SK-N-SH treated with all-trans-retinoic acid at 6 μM for 48 hours (cell line): Measurements from ENCODE around the gene TIAM1.

Experiments used
- ATAC-seq: fragments of 200-7000 bp; cut with Tn5 transposase; 3 replicates; pipeline ENCODE4 v1.9.1; 2020; ENCODE audit warnings: mild to moderate bottlenecking, moderate library complexity
- ARNTL ChIP-seq: fragments of 450-650 bp; formaldehyde crosslinking; IDR thresholded peaks from 2 replicates; pipeline ENCODE4 v1.5.0; 2020; ENCODE audit warnings: low read depth, mild to moderate bottlenecking, moderate library complexity, borderline replicate concordance
- CREB5 ChIP-seq: fragments of 250-450 bp; sonication (Bioruptor Pico); IDR thresholded peaks from 2 replicates; pipeline ENCODE4 v1.5.1; 2020; ENCODE audit warnings: low read depth, mild to moderate bottlenecking, moderate library complexity
- CSDC2 ChIP-seq: fragments of 250-450 bp; sonication (Bioruptor Pico); IDR thresholded peaks from 2 replicates; pipeline ENCODE4 v1.5.0; 2020; ENCODE audit warnings: mild to moderate bottlenecking, moderate library complexity
- CSRNP3 ChIP-seq: fragments of 250-450 bp; sonication (Bioruptor Pico); IDR thresholded peaks from 2 replicates; pipeline ENCODE4 v1.5.1; 2021; ENCODE audit warnings: mild to moderate bottlenecking, moderate library complexity
- ESRRG ChIP-seq: fragments of 250-450 bp; sonication (Bioruptor Pico); IDR thresholded peaks from 2 replicates; pipeline ENCODE4 v1.6.1; 2021; ENCODE audit warnings: mild to moderate bottlenecking
- GLIS3 ChIP-seq: fragments of 250-450 bp; sonication (Bioruptor Pico); IDR thresholded peaks from 2 replicates; pipeline ENCODE4 v1.5.0; 2020; ENCODE audit warnings: mild to moderate bottlenecking, moderate library complexity
- ISL1 ChIP-seq: fragments of 250-450 bp; sonication (Bioruptor Pico); IDR thresholded peaks from 2 replicates; pipeline ENCODE4 v2.1.2; 2022; ENCODE audit warnings: mild to moderate bottlenecking, moderate library complexity
- OSR1 ChIP-seq: fragments of 250-450 bp; sonication (Bioruptor Pico); IDR thresholded peaks from 2 replicates; pipeline ENCODE4 v1.8.0; 2022; ENCODE audit warnings: moderate library complexity, mild to moderate bottlenecking, inconsistent platforms
- PATZ1 ChIP-seq: fragments of 250-450 bp; sonication (Bioruptor Pico); IDR thresholded peaks from 2 replicates; pipeline ENCODE4 v1.8.0; 2020; ENCODE audit warnings: mild to moderate bottlenecking, moderate library complexity, borderline replicate concordance
- POU6F1 ChIP-seq: fragments of 250-450 bp; sonication (Bioruptor Pico); IDR thresholded peaks from 2 replicates; pipeline ENCODE4 v1.8.0; 2021; ENCODE audit warnings: low read depth, mild to moderate bottlenecking, moderate library complexity, borderline replicate concordance
- PPARA ChIP-seq: fragments of 250-450 bp; sonication (Bioruptor Pico); IDR thresholded peaks from 2 replicates; pipeline ENCODE4 v1.5.0; 2020; ENCODE audit warnings: mild to moderate bottlenecking, borderline replicate concordance
- RARB ChIP-seq: fragments of 250-450 bp; sonication (Bioruptor Pico); IDR thresholded peaks from 2 replicates; pipeline ENCODE4 v1.8.0; 2021; ENCODE audit warnings: mild to moderate bottlenecking, moderate library complexity
- TCF4 ChIP-seq: fragments of 250-450 bp; sonication (Bioruptor Pico); IDR thresholded peaks from 2 replicates; pipeline ENCODE4 v1.8.0; 2021; ENCODE audit warnings: mild to moderate bottlenecking, moderate library complexity, borderline replicate concordance
- TOX ChIP-seq: fragments of 250-450 bp; sonication (Bioruptor Pico); IDR thresholded peaks from 2 replicates; pipeline ENCODE4 v1.8.0; 2021; ENCODE audit warnings: mild to moderate bottlenecking, moderate library complexity, borderline replicate concordance
- ZC3H10 ChIP-seq: fragments of 250-450 bp; sonication (Bioruptor Pico); IDR thresholded peaks from 2 replicates; pipeline ENCODE4 v1.5.1; 2021; ENCODE audit warnings: mild to moderate bottlenecking, moderate library complexity
- ZFP3 ChIP-seq: fragments of 250-450 bp; sonication (Bioruptor Pico); IDR thresholded peaks from 2 replicates; pipeline ENCODE4 v1.5.0; 2020; ENCODE audit warnings: mild to moderate bottlenecking, moderate library complexity
- ZFP30 ChIP-seq: fragments of 450-650 bp; formaldehyde crosslinking; IDR thresholded peaks from 2 replicates; pipeline ENCODE4 v1.5.0; 2022; ENCODE audit warnings: mild to moderate bottlenecking, moderate library complexity
- ZNF565 ChIP-seq: fragments of 450-650 bp; formaldehyde crosslinking; conservative IDR thresholded peaks from 2 replicates; pipeline ENCODE4 v1.5.0; 2020; ENCODE audit warnings: low read depth, mild to moderate bottlenecking, moderate library complexity
- ZNF8 ChIP-seq: fragments of 450-650 bp; formaldehyde crosslinking; IDR thresholded peaks from 2 replicates; pipeline ENCODE4 v1.5.0; 2020; ENCODE audit warnings: mild to moderate bottlenecking, moderate library complexity
- TF ChIP-seq, protein P1 (sequence below): fragments of 250-450 bp; sonication (Bioruptor Pico); IDR thresholded peaks from 2 replicates; pipeline ENCODE4 v1.5.0; 2020; ENCODE audit warnings: mild to moderate bottlenecking, moderate library complexity

Gene TIAM1

GRCh38 chr21:31092832-31093625 is 251.0 kb downstream of the TIAM1 start:
- ATAC-seq: no peak
- no peak for TF ChIP-seq ZNF565 (CRISPR knock-in tag)
- TF ChIP-seq ZFP30 (CRISPR knock-in tag): no peak
- TF ChIP-seq ZNF8 (CRISPR knock-in tag): no peak
- no peak for TF ChIP-seq GLIS3 (CRISPR knock-in tag)

- ATAC-seq: no peak
- TF ChIP-seq PPARA (CRISPR knock-in tag) (no peak), ZC3H10 (CRISPR knock-in tag) (no peak), OSR1 (CRISPR knock-in tag) (no peak), ISL1 (CRISPR knock-in tag) (no peak), ESRRG (CRISPR knock-in tag) (no peak), ZFP30 (CRISPR knock-in tag) (no peak), CSRNP3 (no peak), RARB (CRISPR knock-in tag) (no peak), ZFP3 (CRISPR knock-in tag) (no peak), PATZ1 (CRISPR knock-in tag) (no peak), TOX (CRISPR knock-in tag) (no peak), POU6F1 (CRISPR knock-in tag) (no peak), TCF4 (CRISPR knock-in tag) (no peak), GLIS3 (CRISPR knock-in tag) (no peak), CSDC2 (no peak), ARNTL (CRISPR knock-in tag) (no peak), ZNF565 (CRISPR knock-in tag) (no peak), CREB5 (CRISPR knock-in tag) (no peak)
- TF ChIP-seq, protein P1, sequence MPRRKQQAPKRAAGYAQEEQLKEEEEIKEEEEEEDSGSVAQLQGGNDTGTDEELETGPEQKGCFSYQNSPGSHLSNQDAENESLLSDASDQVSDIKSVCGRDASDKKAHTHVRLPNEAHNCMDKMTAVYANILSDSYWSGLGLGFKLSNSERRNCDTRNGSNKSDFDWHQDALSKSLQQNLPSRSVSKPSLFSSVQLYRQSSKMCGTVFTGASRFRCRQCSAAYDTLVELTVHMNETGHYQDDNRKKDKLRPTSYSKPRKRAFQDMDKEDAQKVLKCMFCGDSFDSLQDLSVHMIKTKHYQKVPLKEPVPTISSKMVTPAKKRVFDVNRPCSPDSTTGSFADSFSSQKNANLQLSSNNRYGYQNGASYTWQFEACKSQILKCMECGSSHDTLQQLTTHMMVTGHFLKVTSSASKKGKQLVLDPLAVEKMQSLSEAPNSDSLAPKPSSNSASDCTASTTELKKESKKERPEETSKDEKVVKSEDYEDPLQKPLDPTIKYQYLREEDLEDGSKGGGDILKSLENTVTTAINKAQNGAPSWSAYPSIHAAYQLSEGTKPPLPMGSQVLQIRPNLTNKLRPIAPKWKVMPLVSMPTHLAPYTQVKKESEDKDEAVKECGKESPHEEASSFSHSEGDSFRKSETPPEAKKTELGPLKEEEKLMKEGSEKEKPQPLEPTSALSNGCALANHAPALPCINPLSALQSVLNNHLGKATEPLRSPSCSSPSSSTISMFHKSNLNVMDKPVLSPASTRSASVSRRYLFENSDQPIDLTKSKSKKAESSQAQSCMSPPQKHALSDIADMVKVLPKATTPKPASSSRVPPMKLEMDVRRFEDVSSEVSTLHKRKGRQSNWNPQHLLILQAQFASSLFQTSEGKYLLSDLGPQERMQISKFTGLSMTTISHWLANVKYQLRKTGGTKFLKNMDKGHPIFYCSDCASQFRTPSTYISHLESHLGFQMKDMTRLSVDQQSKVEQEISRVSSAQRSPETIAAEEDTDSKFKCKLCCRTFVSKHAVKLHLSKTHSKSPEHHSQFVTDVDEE (CRISPR knock-in tag): no peak
These were observed 253.7 kb downstream of the TIAM1 start for GRCh38 chr21:31090376-31090775.

DNA sequence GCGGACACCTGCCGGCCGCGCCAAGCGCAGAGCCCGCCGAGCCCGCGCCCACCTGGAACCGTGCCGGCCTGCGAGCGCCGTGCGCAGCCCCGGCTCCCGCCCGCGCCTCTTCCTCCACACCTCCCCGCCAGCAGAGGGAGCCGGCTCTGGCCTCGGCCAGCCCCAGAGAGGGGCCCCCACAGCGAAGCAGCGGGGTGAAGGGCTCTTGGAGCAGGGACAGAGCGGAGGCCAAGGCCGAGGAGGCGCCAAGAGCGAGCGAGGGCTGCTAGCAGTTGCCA is 255.6 kb downstream of the TIAM1 start:
- ATAC-seq: no peak
- TF ChIP-seq ARNTL (CRISPR knock-in tag) (no peak), PPARA (CRISPR knock-in tag) (no peak), TCF4 (CRISPR knock-in tag) (no peak), POU6F1 (CRISPR knock-in tag) (no peak), ZFP3 (CRISPR knock-in tag) (no peak), OSR1 (CRISPR knock-in tag) (no peak), TOX (CRISPR knock-in tag) (no peak), CSRNP3 (no peak)
- TF ChIP-seq, protein P1 (CRISPR knock-in tag): no peak
